HG03064 (cell line): ENCODE data around the gene PRRG1.
"Not testable (repeated sequence)": the region's sequence is repeated elsewhere in the genome, so short reads cannot be mapped to it uniquely, and the experiment has no call there.

Experiments
- ATAC-seq: cut with Tn5 transposase; IDR thresholded peaks from one replicate; pipeline ENCODE4 v1.9.1; 2021; ENCODE audit warnings: low read depth; ENCODE audit not compliant: unreplicated experiment

Gene PRRG1

GRCh38 chrX:37462346-37462745 lies 113.2 kb downstream of the PRRG1 start:
- ATAC-seq = no peak

DNA sequence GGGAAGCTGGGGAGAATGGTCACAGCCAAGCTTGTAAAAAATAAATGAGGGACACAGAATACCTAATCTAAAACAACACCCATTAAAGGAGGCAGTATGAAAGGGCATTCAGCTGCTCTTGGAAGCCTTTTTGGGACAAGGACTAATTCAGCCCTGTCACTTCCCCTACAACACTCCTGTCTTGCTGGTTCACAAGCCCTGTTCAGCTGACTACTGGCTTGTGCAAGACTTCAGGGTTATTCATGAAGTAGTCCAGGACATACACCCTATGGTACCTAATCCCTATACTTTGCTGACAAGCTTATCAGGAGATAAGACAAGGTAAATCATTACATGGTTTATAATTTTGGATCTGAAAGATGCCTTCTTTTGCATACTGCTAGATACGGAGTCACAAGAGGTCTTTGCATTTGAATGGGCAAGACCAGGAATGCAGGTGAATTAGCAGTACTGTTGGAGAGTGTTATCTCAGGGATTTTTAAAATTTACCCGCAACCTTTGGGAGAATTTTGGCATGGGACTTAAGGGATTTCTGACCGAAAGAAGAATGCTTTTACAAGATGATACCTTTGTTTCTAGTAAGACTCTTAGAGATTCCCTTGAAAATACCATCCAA lies 119.1 kb downstream of the PRRG1 start:
- no peak for ATAC-seq

GRCh38 chrX:37470711-37471110 lies 121.5 kb downstream of the PRRG1 start:
- ATAC-seq = no peak

- ATAC-seq = no peak
Measured at GRCh38 chrX:37472836-37473235, 123.7 kb downstream of the PRRG1 start.

DNA sequence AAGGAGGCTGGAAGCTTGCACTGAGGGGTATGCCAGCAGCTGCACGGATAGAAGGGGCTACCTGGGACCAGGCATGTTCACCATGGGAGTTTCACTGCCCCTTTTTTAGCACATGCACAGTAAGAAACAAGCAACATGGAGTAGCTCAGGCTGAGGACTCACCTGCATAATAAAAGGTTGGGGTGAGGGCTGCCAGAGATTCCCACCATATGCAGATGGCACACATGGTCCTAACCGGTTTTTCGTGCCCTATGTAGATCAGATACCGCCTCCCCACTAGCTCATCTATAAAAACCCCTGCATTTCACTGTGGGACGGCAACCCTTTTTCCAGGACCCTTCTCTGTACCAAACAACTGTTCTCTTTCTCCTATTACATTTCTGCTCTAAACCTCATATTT lies 125.3 kb downstream of the PRRG1 start:
- no peak for ATAC-seq

DNA sequence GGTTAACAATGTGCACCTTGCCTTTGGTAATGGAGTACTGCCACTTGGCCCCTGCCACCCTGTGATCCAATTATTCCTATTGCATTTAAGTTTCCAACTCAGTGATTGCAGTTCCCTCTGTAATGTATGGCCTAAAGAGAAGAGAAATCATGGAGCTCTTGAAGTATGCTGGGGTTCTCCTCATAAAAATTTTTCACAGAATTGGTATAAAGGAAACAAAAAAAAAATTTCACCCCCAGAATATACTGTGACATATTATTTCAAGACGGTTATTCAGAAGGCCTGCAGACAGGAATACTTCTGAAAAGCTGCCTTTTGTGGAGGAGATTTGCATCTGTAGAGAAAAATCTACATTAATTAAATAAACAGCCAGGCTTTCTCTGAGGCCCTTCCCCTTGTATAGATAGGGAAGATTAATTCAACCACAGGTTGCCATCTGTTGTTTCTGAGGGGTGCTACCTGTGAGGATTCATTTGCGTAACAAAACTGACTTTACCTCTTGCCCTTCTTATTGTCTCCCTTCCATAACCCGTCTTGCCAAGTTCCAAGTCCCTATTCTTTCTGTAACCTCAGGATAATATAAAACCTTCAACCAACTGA lies 127.5 kb downstream of the PRRG1 start:
- ATAC-seq = no peak

DNA sequence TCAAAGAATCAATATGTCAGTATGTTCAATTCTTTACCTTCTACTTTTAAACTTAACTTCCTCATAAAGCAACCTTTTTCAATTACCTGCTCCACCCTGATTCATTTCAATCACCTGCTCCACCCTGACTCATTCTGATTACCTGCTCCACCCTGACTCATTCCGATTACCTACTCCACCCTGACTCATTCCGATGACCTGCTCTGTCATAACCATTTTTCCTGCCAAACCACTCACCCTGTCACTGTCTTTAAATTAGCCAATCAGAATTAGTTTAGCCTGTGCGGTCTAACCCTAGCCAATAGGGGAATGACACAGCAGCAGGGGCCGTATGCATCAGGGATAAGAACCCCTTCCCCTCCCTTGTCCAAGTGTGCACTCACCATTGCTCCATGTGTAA lies 135.2 kb downstream of the PRRG1 start:
- not testable (repeated sequence) for ATAC-seq

DNA sequence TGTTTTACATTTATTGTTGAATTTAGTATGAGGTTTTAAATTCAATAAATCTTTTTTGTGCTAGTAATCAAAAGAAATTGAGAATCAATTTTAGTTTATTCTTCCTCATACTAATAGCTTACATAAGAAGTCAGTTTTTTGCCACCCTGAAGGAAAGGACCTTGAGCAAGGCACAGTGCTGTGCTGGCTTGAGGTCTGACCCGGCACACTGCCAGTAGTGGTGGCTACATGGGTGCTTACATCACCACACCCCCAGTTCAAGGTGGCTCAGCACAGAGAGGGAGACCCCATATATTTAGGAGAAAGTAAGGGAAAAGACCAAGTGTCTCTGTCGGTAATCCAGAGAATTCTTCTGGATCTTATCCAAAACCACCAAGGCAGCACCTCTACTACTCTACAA lies 136.3 kb downstream of the PRRG1 start:
- no peak for ATAC-seq

GRCh38 chrX:37487271-37487670 lies 138.1 kb downstream of the PRRG1 start:
- ATAC-seq = no peak

- no peak for ATAC-seq
Measured at GRCh38 chrX:37488323-37488722, 139.2 kb downstream of the PRRG1 start.

DNA sequence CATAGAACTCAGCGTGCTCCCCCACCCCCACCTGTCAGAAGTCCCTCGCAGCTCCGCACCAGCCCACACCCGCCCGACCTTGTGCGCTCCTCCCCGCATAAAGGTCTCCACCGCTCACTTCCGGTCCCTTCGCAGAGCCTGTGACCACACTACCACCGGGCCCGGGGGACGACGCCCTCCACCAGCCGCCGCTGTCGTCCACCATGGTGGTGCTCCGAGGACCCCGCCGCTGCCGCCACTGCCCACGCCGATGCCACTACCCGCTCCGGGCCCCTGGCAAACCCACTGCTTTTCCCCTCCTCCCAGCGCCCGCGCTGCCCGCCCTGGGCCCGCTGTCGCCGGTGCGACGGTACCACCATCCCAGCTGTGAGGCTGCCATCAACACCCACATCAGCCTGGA lies 142.5 kb downstream of the PRRG1 start:
- ATAC-seq = no peak

DNA sequence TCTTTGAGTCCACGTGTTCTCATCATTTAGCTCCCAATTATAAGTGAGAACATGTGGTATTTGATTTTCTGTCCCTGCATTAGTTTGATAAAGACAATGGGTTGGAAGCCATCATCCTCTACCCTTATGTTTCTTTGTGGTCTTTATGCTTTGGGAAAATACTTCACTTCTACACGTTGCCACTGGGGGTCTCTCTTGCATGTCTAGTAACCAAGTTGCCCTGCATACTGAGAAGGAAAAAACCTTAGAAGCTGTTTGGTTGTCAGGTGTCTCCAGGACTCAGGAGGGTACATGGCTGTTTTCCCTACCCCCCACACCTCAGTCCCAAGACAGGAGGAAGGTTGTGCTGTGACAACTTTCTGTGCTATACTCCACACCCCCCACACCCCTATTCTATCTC lies 146.6 kb downstream of the PRRG1 start:
- ATAC-seq = not testable (repeated sequence)

- not testable (repeated sequence) for ATAC-seq
Measured at GRCh38 chrX:37497126-37497525, 148.0 kb downstream of the PRRG1 start.

DNA sequence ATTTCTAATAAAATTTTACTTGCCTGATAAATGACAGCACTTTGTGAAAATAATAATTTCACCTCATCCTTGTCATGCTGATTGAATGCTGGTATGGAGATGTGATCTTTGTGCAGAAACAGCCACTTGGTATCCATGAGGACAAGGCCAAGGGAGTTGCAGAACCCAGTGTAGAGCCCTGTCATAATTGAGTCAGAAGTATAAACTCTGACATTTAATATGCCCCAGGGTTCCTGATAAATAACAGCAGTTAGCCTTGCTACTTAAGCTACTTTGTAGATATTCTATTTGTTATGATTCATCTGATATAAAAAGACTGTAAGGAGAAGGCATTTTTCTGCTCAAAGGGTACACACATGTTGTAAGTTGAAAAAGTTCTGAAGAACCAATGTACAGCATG lies 149.2 kb downstream of the PRRG1 start:
- not testable (repeated sequence) for ATAC-seq

DNA sequence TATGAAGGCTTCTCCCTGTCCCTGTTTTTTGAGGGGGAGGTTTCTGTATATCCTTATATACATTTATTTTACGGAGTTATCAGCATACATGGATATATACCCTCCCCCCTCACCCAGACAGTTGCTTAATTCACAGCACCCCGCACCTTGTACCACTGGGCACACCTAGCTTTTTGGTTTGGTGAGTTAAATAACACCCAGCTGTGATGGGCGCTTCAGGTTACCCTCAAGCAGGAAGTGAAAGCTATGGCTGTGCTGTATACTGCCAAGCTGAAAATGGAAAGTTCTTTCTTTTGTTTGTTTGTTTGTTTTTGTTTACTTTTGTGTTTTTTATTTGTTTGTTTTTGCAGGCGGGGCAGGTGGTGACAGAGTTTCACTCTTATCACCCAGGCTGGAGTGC lies 150.5 kb downstream of the PRRG1 start:
- ATAC-seq = not testable (repeated sequence)

- no peak for ATAC-seq
Measured at GRCh38 chrX:37504991-37505390, 155.8 kb downstream of the PRRG1 start.
